ENCODE measurements around the gene GABBR1.
A peak's percentile ranks its signal among the peaks of the same experiment; 100 is the strongest.

Gene GABBR1

GRCh38 chr6:29652198-29652584 lies 19.2 kb upstream of the GABBR1 start:
- no peak for DNase-seq

GRCh38 chr6:29651413-29652197 lies 18.6 kb upstream of the GABBR1 start:
- no peak for DNase-seq

GRCh38 chr6:29649701-29650673 lies 17.0 kb upstream of the GABBR1 start:
- peak; percentile 99 for DNase-seq

DNA sequence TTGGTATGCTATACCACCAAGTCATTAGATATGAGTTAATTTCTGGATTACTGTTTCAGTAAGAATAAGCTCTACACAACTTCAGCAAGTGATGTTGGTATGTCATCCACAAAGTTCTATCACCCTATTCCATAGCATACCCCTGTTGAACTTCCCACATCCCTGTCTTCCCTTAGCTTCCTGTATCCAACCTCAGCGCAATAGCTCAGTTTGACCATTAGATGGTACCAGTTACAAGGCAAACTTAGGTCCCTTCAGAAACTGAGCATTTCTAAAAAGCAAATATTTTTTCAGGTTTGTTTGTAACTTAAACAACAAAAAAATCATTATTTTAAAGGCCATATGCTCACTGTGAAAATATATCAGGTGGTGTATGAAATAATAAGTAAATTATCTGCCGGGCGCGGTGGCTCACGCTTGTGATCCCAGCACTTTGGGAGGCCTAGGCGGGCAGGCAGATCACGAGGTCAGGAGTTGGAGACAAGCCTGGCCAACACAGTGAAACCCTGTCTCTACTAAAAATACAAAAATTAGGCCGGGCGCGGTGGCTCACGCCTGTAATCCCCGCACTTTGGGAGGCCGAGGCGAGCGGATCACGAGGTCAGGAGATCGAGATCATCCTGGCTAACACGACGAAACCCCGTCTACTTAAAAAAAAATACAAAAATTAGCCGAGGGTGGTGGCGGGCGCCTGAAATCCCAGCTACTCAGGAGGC lies 15.1 kb upstream of the GABBR1 start:
- no peak for DNase-seq

DNA sequence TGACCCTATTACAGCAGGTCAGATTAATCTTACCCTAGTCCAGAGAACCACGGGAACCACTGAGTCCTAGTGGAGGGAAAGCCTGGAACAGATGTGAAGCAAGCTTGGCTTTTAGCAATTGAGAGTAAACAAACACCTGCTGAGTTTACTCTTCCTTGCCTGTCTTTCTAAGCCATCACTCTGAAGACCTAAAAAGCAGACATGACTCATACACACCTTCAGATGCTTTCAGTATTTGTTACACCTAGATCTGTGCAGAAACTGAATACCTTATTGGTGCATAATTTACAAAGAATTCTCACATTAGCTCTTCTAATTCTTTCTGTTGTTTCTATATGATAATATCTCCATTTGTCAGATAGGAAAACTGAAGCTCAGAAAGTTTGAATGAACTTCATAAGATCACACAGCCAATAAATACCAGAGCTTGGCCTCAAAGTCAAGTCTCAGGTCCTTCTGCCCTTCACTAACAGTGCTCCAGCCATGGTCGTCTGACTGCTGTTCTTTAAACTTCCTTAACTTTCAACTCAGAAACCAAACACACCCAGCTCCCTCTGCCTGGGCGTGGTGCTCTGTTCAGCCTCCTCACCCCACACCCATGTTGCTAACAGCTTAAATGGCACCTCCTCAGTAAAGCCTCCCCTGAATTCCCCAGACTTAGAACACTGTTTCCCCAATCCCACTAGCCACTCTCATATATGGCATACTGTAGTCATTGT lies 8.6 kb upstream of the GABBR1 start:
- peak; percentile 67 for DNase-seq

- DNase-seq: no peak
Measured at GRCh38 chr6:29637247-29637646, 4.3 kb upstream of the GABBR1 start.

DNA sequence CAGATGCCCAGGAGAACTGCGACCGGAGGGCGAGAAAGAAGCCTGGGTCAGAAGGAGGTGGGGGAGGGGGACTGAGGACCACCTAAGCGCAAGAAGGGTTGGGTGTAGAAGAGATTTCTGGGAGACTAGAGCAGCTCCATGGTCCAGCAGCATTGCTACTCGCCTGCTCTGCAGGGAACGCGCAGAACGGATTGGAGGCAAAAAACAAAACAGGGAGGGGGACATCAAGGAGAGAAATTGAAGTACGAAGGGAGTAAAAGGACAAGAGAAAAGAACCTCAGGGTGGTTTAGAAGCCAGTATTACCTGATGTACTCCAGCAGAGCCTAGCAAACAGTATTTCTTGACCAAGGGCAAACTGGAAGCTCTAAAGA lies 537 bp upstream of the GABBR1 start:
- DNase-seq: no peak

DNA sequence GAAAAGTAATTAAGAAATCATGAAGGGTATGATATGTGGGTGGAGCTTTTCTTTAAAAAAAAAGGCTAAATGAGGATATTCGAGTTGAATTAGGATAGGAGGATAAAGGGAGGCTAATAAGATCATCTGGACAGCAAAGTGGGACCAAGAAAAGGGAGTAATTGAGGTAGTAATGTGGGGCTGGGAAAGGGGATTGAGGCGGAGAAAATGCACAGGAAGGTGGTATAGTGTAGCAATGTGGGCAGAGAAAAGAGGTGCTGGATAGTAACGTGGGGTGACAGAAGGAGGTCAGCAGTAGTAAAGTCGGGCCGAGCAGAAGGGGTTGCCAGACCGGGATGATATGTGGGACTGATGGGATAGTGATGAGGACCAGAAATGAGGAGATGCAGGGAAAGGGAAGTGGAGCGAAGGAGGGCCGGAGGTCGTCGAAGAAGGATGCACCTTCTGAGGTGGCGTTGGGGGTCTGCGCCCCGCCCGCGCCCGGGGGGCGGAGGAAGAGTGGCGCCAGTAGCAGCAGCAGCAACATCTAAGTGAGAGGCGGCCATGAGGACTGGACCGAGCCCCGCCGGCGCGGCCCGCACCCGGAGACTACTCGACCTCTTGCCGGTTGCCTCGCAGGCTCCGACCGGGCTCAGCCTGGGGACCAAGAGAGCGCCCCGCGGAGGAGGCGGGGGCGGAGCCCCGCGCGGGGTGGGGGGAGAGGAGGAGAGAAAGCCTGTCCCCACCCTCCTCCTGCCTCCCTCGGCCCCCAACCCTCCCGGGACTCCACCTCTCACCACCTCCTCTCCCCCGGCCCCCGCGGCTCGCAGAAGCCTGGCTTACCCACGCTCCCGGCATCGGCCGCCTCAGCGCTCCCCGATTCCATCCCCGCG lies 887 bp downstream of the GABBR1 start:
- DNase-seq: peak; percentile 86

GRCh38 chr6:29631209-29631810 lies 1.7 kb downstream of the GABBR1 start:
- no peak for DNase-seq

DNA sequence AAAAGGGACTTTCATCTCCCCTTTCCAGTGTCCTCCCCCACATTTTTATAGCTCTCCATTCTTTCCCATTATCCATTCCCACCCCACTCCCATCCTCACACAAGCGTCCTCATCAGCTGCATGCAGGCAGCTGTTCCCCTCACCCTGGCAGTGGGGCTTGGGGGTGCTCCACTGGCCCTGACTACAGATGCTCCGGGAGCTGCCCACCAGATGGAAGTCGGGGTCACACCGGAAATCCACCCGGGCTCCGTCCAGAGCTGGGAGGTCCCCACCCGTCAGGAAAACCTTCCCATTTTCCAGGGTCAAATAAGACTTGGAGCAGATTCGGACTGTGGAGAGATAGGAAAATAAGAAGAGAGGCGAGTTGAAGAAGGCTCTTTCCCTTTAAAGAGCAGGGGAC lies 2.7 kb downstream of the GABBR1 start:
- DNase-seq: no peak

GRCh38 chr6:29629571-29629970 lies 3.4 kb downstream of the GABBR1 start:
- DNase-seq: no peak

DNA sequence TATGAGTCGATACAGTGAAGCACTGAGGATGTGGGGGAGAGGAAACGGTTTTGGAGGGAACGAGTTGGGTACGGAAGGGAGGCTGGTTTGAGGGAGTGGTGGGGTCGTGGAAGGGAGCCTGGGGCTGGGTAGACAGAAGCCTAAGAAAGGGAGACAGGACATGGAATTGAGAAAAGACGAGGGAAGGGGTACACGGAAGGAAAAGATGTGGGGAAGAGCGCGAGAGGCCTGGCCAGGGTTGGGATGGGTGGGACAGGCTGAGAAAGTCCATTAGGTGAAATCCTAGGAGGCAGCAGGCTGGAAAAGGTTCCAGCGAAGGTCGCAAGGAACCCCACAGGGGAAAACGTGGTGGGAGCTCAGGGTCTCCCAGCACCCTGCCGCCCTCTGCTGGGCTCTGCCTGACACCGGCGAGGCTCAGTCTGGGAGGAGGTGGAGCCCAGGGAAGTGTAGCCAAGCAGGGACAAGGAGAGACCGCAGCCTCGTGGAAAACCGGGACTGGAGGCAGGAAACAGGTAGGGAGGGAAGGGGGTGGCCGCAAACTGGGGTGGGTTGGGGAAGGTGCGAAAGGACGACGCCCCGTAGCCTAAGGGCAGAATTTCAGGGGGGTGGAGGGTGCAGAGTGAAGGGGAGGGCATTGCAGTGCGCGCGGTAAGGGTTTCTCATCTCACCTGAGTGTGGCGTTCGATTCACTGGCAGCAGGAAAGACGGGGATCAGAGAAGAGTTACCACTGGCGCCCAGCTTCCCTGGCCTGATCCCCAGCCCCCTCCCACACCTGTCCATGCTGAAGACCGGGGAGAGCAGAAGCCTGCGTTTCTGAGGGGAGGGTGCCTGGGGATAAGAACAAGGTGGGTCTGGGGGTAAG lies 4.3 kb downstream of the GABBR1 start:
- DNase-seq: peak; percentile 84

- DNase-seq: peak; percentile 84
Measured at GRCh38 chr6:29627755-29628418, 5.1 kb downstream of the GABBR1 start.

GRCh38 chr6:29626948-29627754 lies 5.8 kb downstream of the GABBR1 start:
- no peak for DNase-seq

DNA sequence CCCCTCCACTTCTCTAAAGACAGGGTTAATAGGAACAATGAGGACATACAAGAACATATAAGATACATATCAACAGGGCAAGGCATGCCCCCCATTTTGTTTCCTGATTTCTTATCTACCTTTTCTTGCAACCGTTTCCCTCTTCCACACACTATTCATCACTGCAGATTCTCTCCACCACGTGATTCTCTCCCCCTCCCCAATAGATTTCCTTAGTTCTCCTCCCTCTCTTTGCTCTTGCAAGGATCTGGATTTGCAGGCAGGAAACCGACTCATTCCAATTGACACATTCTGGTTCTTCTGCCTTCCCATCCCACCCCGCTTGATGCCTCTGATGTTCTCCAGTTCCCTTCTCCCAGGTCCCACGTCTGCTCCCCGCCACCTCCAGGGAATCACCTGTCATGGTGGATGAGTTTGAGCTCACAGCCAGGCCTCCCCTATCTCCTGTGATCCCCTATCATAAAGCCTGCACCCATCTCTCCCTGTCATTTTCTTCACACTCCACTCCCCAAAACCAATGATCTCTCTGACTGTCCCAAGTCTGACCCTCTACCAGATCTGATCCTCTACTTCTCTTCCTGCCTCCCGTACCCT lies 7.5 kb downstream of the GABBR1 start:
- no peak for DNase-seq

GRCh38 chr6:29624520-29624961 lies 8.4 kb downstream of the GABBR1 start:
- DNase-seq: no peak

DNA sequence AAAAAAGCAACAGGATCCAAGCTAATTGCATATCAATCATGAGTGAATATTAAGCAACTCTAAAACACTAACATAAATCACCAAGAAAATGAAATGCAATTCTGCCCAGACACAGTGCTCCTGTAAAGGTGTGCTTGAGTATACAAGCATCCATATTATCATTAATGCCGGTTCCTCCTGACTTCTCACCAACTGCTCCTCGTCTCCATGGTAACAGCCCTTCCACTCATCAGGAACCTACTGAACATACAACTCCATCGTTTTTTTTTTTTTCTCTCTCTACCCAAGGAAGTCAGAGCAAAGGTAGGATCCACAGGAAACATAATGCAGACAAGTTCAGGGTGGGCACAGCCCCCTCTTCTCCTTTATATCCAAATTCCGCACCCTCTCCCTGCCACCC lies 12.4 kb downstream of the GABBR1 start:
- no peak for DNase-seq

- no peak for DNase-seq
Measured at GRCh38 chr6:29619578-29620160, 13.3 kb downstream of the GABBR1 start.
